HG02678 (cell line): ENCODE results near the gene WFDC1.

Experiments used
- ATAC-seq: cut with Tn5 transposase; IDR thresholded peaks from one replicate; pipeline ENCODE4 v1.9.1; 2021; ENCODE audit warnings: mild to moderate bottlenecking, moderate library complexity; ENCODE audit not compliant: unreplicated experiment

Gene WFDC1, protein sequence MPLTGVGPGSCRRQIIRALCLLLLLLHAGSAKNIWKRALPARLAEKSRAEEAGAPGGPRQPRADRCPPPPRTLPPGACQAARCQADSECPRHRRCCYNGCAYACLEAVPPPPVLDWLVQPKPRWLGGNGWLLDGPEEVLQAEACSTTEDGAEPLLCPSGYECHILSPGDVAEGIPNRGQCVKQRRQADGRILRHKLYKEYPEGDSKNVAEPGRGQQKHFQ

GRCh38 chr16:84294531-84295142 is at the start of gene WFDC1:
TSS of gene WFDC1 (plus strand) at chr16:84294878. CDS start at chr16:84294972, 94 bp downstream.
- no peak for ATAC-seq

- ATAC-seq = no peak
Observed at GRCh38 chr16:84245956-84246678, 48.6 kb upstream of the WFDC1 start.

DNA sequence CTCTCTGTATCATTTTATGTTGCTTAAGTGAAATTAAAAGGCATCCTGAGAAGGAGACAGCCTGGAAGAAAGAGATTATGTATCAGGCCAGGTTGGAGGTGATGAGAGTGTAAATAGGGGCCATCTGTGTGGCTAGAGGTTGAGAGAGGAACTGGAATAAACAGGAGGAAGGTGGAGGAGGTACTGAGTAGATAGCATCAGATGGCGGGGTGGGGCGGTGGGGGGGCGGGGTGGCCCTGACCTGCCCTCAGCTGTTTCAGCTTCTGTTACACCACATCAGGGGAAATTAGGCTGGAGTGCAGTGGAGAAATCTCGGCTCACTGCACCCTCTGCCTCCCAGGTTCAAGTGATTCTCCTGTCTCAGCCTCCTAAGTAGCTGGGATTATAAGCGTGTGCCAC is 48.0 kb upstream of the WFDC1 start:
- no peak for ATAC-seq

- ATAC-seq = no peak
Observed at GRCh38 chr16:84247331-84247730, 47.3 kb upstream of the WFDC1 start.

GRCh38 chr16:84247844-84248243 is 46.8 kb upstream of the WFDC1 start:
- no peak for ATAC-seq

DNA sequence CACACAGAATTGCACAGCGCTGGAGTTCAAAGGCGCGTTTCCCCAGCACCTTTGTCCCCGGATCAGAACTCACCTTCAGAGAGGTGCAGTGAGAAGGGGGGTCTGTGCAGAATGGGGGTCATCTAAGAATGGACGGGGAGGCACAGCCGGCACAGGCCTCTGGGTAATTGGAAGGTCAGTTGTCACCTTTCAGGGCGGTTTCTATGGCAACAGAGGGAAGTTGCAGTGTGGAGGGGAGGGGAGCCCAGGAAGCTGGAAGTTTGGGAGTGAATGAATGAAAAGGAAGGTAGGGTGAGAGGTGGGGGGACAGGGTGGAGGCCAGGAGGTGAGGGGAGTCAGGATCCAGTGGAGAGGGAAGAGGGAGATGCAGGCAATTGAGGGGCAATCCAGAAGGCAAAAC is 42.5 kb upstream of the WFDC1 start:
- no peak for ATAC-seq

DNA sequence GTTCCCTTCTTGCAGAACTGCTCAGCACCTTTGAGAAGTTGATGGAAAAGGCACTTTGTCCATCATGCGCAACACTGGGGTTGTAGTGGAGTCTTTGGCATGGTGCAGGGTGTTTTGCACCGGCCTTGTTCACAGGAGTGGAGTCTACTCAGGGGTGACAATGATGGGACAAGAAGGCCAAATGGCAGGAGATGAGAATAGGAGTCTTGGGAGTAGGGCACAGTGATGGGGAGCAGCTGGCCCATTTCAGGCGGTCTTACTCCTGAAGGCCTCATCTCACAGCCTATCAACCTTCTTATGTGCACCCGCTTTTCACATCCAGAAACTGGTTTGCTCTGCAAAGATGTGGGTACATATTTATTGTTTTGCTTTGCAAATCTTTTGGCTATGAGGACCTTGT is 41.5 kb upstream of the WFDC1 start:
- ATAC-seq = no peak

GRCh38 chr16:84254062-84254461 is 40.6 kb upstream of the WFDC1 start:
- ATAC-seq = no peak

DNA sequence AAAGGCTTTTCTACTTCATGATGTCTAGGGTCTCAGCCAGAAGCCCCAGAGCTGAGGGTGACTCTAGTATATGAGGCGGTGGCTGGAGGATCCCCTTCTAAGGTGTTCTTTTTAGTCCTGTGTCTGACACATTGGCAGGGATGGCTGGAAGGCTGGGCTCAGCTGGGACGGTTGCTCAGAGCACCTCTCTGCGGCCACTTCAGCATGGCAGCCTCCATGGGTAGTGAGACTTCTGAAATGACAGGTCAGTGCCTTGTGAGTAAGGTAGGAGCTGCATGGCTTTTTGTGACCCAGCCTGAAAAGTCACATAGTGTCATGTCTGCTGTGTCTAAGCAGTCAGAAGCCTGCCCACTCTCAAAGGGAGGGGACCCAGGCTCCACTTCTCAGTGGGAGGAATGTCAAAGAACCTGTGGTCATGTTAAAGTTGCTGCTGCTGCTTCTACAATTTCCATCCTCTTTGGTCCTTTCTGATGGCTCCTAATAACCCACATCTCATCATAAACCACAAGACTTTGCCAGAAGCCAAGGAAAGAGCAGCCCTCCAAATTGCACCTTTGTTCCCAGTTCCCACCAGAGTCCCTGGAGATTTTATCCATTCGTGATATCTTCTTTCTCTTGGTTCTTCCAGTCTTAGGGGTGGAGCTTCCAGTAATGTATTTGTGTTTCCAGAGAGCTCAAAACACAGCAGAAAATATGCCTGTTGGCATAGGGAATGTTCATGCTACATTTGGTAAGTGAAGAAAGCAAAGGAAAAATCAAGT is 39.4 kb upstream of the WFDC1 start:
- ATAC-seq = no peak

- no peak for ATAC-seq
Observed at GRCh38 chr16:84258266-84258665, 36.4 kb upstream of the WFDC1 start.

GRCh38 chr16:84259691-84260090 is 35.0 kb upstream of the WFDC1 start:
- ATAC-seq = no peak

- ATAC-seq = no peak
Observed at GRCh38 chr16:84260766-84261554, 33.7 kb upstream of the WFDC1 start.

DNA sequence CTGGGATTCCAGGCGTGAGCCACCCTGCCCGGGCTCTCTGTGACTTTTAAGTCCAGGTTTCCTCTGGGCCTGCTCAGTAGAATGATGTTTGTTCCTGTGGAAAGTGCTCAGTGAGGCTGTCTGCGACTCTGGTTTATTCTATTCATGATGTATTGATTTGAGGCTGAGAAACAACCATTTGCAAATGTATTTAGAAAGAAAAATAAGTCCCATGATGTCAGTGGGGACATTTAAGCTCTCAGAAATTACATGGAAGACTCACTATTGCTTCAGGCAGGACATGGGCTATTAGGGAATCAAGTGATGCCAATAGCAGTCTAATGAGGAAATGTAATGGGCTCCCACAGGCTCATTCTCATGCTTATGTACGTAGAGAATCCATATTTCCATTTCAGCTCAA is 32.6 kb upstream of the WFDC1 start:
- no peak for ATAC-seq

GRCh38 chr16:84262939-84263338 is 31.7 kb upstream of the WFDC1 start:
- no peak for ATAC-seq

- no peak for ATAC-seq
Observed at GRCh38 chr16:84266451-84266850, 28.2 kb upstream of the WFDC1 start.

DNA sequence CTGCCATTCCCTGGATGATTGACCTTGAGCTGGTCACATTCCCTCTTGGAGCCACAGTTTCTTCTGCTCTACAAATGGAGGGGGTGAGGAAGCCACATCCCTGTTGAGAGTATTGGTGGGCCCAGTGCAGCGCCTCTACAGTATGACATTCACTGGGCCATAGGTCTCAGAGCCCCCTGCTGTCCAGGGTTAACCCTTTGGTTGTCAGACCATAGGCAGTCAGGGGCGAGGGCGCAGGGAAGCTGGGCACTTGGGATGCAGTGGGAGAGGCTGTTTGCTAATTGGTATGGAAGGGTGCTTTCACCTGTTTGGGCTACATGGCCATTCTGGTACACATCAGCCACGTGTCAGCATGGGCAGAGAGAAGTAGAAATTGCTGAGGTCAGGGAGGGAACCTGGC is 27.3 kb upstream of the WFDC1 start:
- ATAC-seq = no peak

- no peak for ATAC-seq
Observed at GRCh38 chr16:84268291-84269040, 26.2 kb upstream of the WFDC1 start.

GRCh38 chr16:84270071-84270470 is 24.6 kb upstream of the WFDC1 start:
- no peak for ATAC-seq

DNA sequence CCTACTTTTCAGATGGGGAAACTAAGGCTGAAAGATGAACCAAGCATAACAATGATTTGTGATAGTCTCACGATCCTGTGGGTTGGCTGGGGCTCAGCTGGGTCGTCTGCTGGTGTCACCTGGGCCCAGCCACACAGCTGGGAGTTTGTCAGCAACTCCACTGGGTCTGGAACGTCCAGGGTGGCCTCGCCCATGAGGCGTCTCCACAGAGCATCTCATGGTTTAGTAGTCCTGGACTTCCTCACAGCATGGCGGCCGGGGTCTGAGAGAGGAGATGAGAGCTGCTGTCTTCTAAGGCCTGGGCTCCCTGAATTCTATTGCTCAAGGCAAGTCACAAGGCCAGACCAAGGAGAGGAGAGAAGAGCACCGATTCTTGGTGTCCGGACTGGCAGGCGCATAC is 24.1 kb upstream of the WFDC1 start:
- ATAC-seq = no peak

DNA sequence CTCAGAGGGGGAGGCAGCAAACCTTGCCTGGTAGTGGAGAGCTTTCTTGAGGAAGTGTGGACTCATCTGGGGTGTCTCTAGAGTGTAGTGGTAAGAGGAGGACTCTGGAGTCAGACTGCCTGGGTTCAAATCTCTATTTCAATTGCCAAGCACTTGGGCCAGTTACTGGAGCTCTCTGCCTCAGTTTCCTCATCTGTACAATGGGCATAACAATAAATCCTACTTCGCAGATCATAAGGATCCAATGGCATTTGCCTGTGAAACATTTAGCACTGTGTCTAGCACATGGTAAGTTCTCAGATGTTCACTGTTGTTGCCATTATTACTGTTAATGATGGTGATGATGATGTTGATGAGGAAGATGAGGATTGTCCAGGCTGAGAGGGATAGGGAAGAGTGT is 23.6 kb upstream of the WFDC1 start:
- ATAC-seq = no peak
